Trophoblast cell (in vitro differentiated cells and primary cell): ENCODE data around the gene GRM8.
"Not testable (repeated sequence)": the region's sequence is repeated elsewhere in the genome, so short reads cannot be mapped to it uniquely, and the experiment has no call there.

Experiments
- DNase-seq, 2 donors: peaks; one replicate each; pipeline ENCODE4 v3.0.0-alpha.2; 2016
- H2AFZ ChIP-seq: 2 replicates; pipeline ENCODE4 v1.6.1; 2013; ENCODE audit warnings: low read length, moderate library complexity, mild to moderate bottlenecking; ENCODE audit not compliant: insufficient read depth, poor library complexity
- H2AK5ac ChIP-seq: 2 replicates; pipeline ENCODE4 v1.6.1; 2013; ENCODE audit warnings: mild to moderate bottlenecking, low read length
- H2BK120ac ChIP-seq: 2 replicates; pipeline ENCODE4 v1.6.1; 2013; ENCODE audit warnings: low read length, mild to moderate bottlenecking, moderate library complexity; ENCODE audit not compliant: insufficient read depth, poor library complexity
- H2BK12ac ChIP-seq: 2 replicates; pipeline ENCODE4 v1.6.1; 2013; ENCODE audit warnings: mild to moderate bottlenecking, low read length, moderate library complexity
- H2BK5ac ChIP-seq: 2 replicates; pipeline ENCODE4 v1.6.1; 2013; ENCODE audit warnings: low read length, low read depth, moderate library complexity, mild to moderate bottlenecking; ENCODE audit not compliant: poor library complexity
- H3K14ac ChIP-seq: 2 replicates; pipeline ENCODE4 v1.6.1; 2013; ENCODE audit warnings: mild to moderate bottlenecking, low read length
- H3K18ac ChIP-seq: 2 replicates; pipeline ENCODE4 v1.6.1; 2013; ENCODE audit warnings: mild to moderate bottlenecking, low read length
- H3K23ac ChIP-seq: 2 replicates; pipeline ENCODE4 v1.6.1; 2013; ENCODE audit warnings: low read length
- H3K27ac ChIP-seq: 2 replicates; pipeline ENCODE4 v1.5.1; 2013; ENCODE audit warnings: low read depth, mild to moderate bottlenecking, inconsistent platforms, low read length, moderate library complexity
- H3K27me3 ChIP-seq: 2 replicates; pipeline ENCODE4 v1.6.1; 2013; ENCODE audit warnings: inconsistent platforms, mild to moderate bottlenecking, low read length, moderate library complexity; ENCODE audit not compliant: insufficient read depth
- H3K36me3 ChIP-seq, 2 experiments: 1 replicate in 1 of 2; 2 replicates in 1 of 2; pipeline ENCODE4 v1.6.1; 2013; ENCODE audit warnings: low read length in 2 of 2, mild to moderate bottlenecking in 2 of 2, moderate library complexity in 1 of 2; ENCODE audit not compliant: insufficient read depth in 2 of 2, control insufficient read depth in 1 of 2
- H3K4ac ChIP-seq: 2 replicates; pipeline ENCODE4 v1.6.1; 2013; ENCODE audit warnings: low read depth, mild to moderate bottlenecking, low read length, moderate library complexity
- H3K4me1 ChIP-seq, 2 experiments: 1 replicate in 1 of 2; 2 replicates in 1 of 2; pipeline ENCODE4 v1.6.1; 2013; ENCODE audit warnings: low read length in 2 of 2, mild to moderate bottlenecking in 2 of 2, moderate library complexity in 1 of 2; ENCODE audit not compliant: insufficient read depth in 2 of 2, control insufficient read depth in 1 of 2
- H3K4me2 ChIP-seq: 2 replicates; pipeline ENCODE4 v1.6.1; 2013; ENCODE audit warnings: inconsistent platforms, mild to moderate bottlenecking, low read length, moderate library complexity
- H3K4me3 ChIP-seq: 2 replicates; pipeline ENCODE4 v1.5.1; 2013; ENCODE audit warnings: mild to moderate bottlenecking, low read depth, low read length, inconsistent platforms
- H3K79me1 ChIP-seq: one replicate; pipeline ENCODE4 v1.6.1; 2013; ENCODE audit warnings: low read length
- H3K79me2 ChIP-seq: 2 replicates; pipeline ENCODE4 v1.6.1; 2013; ENCODE audit warnings: low read length, mild to moderate bottlenecking; ENCODE audit not compliant: control insufficient read depth, insufficient read depth, poor library complexity
- H3K9ac ChIP-seq: 2 replicates; pipeline ENCODE4 v1.6.1; 2013; ENCODE audit warnings: mild to moderate bottlenecking, low read length
- H3K9me3 ChIP-seq: 2 replicates; pipeline ENCODE4 v1.6.1; 2013; ENCODE audit warnings: low read depth, mild to moderate bottlenecking, control low read depth, inconsistent platforms, low read length; ENCODE audit not compliant: insufficient read depth
- H4K12ac ChIP-seq: 2 replicates; pipeline ENCODE4 v1.6.1; 2013; ENCODE audit warnings: low read depth, mild to moderate bottlenecking, low read length, moderate library complexity
- H4K8ac ChIP-seq: 2 replicates; pipeline ENCODE4 v1.6.1; 2013; ENCODE audit warnings: low read depth, mild to moderate bottlenecking, low read length, moderate library complexity
- H4K91ac ChIP-seq: one replicate; pipeline ENCODE4 v1.6.1; 2013; ENCODE audit warnings: low read depth, mild to moderate bottlenecking, low read length, moderate library complexity
- WGBS: extraction: QIAGEN DNeasy Blood & Tissue Kit; methylation state at CpG from one replicate; pipeline ENCODE4 v1.1.7; 2013; ENCODE audit warnings: missing lambda C conversion rate; ENCODE audit not compliant: insufficient read length, insufficient coverage; ENCODE audit errors: extremely low coverage; 5-methylcytosine and 5-hydroxymethylcytosine counted together

GRM8 gene

DNA sequence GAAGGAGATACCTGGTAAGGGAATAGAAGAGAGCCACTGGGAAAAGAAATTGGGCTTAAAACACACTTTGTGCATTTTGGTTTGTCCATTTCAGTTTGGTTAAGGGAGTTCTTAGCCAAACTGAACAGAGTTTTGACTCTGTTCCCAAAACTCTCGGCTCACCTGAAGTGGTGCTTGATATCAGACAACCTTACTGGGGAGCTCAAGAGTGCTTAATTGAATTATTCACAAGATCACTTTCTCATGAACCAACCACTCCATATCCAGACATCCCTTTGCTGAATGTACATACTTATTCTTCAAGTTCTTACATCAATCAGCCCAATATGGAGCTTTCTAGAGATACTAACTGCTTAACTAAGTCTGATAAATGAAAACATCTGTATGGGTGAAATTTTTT lies 413.1 kb downstream of the GRM8 start:
- Histone ChIP-seq H3K27ac (no peak overlapping the region), H3K4me1 (no peaks in the 10 kb centered on the region), H3K4me2 (no peak overlapping the region), H4K8ac (no peak overlapping the region), H2AFZ (no peak overlapping the region), H3K4ac (no peak overlapping the region), H2BK12ac (no peak overlapping the region), H2BK120ac (no peak overlapping the region), H4K12ac (no peak overlapping the region), H3K27me3 (no peaks in the 10 kb centered on the region), H3K4me3 (no peak overlapping the region), H4K91ac (no peak overlapping the region), H2BK5ac (no peak overlapping the region), H2AK5ac (no peak overlapping the region), H3K23ac (no peak overlapping the region), H3K79me2 (no peaks in the 10 kb centered on the region), H3K9me3 (no peaks in the 10 kb centered on the region), H3K36me3 (no peaks in the 10 kb centered on the region), H3K18ac (no peak overlapping the region), H3K79me1 (no peaks in the 10 kb centered on the region), H3K9ac (no peak overlapping the region), H3K14ac (no peak overlapping the region)
- DNase-seq = no peak
- no CpG with 5 or more reads among the region's 1 CpG for WGBS

GRCh38 chr7:126838194-126838593 lies 414.5 kb downstream of the GRM8 start:
- H3K4me3 ChIP-seq = no peak overlapping the region
- no peak overlapping the region for H2BK12ac ChIP-seq
- no peaks in the 10 kb centered on the region for H3K27me3 ChIP-seq
- H3K9me3 ChIP-seq = no peaks in the 10 kb centered on the region
- no peak overlapping the region for H3K4me2 ChIP-seq
- H2BK5ac ChIP-seq = no peak overlapping the region
- H3K36me3 ChIP-seq = no peaks in the 10 kb centered on the region
- no peak overlapping the region for H3K23ac ChIP-seq
- no peak overlapping the region for H2BK120ac ChIP-seq
- no peak for DNase-seq
- H2AFZ ChIP-seq = no peak overlapping the region
- no peaks in the 10 kb centered on the region for H3K4me1 ChIP-seq
- no peak overlapping the region for H3K9ac ChIP-seq
- H3K14ac ChIP-seq = no peak overlapping the region
- no peak overlapping the region for H4K12ac ChIP-seq
- no peak overlapping the region for H3K27ac ChIP-seq
- H3K79me2 ChIP-seq = no peaks in the 10 kb centered on the region
- H3K18ac ChIP-seq = no peak overlapping the region
- H4K8ac ChIP-seq = no peak overlapping the region
- H3K79me1 ChIP-seq = no peaks in the 10 kb centered on the region
- H2AK5ac ChIP-seq = no peak overlapping the region
- no peak overlapping the region for H4K91ac ChIP-seq
- no peak overlapping the region for H3K4ac ChIP-seq

DNA sequence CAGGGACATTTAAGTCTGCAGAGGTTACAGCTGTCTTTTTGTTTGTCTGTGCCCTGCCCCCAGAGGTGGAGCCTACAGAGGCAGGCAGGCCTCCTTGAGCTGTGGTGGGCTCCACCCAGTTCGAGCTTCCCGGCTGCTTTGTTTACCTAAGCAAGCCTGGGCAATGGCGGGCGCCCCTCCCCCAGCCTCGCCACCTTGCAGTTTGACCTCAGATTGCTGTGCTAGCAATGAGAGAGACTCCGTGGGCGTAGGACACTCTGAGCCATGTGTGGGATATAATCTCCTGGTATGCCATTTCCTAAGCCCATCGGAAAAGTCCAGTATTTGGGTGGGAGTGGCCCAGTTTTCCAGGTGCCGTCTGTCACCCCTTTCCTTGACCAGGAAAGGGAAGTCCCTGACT lies 421.5 kb downstream of the GRM8 start:
- H3K4me3 ChIP-seq, H3K4me1 ChIP-seq, H4K91ac ChIP-seq, H3K36me3 ChIP-seq, H3K4me2 ChIP-seq, H3K27me3 ChIP-seq, H2BK5ac ChIP-seq, H2AK5ac ChIP-seq, H3K4ac ChIP-seq, H4K8ac ChIP-seq, H2BK12ac ChIP-seq, H3K14ac ChIP-seq, H3K79me1 ChIP-seq, H3K9me3 ChIP-seq, DNase-seq, H2BK120ac ChIP-seq, H2AFZ ChIP-seq, H3K79me2 ChIP-seq, H3K18ac ChIP-seq, H4K12ac ChIP-seq, H3K9ac ChIP-seq, H3K23ac ChIP-seq, H3K27ac ChIP-seq: not testable (repeated sequence)
- no CpG with 5 or more reads among the region's 9 CpGs for WGBS

GRCh38 chr7:126820925-126821324 lies 431.8 kb downstream of the GRM8 start:
- Histone ChIP-seq H3K36me3 (no peaks in the 10 kb centered on the region), H3K27me3 (no peaks in the 10 kb centered on the region), H2BK120ac (no peak overlapping the region), H3K79me2 (no peaks in the 10 kb centered on the region), H3K18ac (no peak overlapping the region), H3K23ac (no peak overlapping the region), H4K91ac (no peak overlapping the region), H2AFZ (no peak overlapping the region), H3K9ac (no peak overlapping the region), H3K27ac (no peak overlapping the region), H3K4me1 (no peaks in the 10 kb centered on the region), H3K79me1 (no peaks in the 10 kb centered on the region), H4K12ac (no peak overlapping the region), H3K9me3 (no peaks in the 10 kb centered on the region), H3K4ac (no peak overlapping the region), H4K8ac (no peak overlapping the region), H2BK5ac (no peak overlapping the region), H2AK5ac (no peak overlapping the region), H3K14ac (no peak overlapping the region), H2BK12ac (no peak overlapping the region), H3K4me3 (no peak overlapping the region), H3K4me2 (no peak overlapping the region)
- no CpG with 5 or more reads among the region's 3 CpGs for WGBS
- no peak for DNase-seq

DNA sequence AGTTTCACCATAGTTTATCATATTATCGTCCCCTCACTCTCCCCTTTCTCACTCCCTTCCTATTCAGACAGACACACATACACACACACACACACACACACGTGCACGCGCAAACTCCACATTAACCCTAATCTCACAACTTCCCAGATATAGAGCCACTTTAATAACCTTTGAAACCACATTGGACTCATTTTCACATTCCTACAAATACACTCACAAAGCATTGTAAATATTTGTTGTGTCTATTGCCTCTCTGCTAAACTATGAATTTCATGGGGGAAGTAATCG lies 433.6 kb downstream of the GRM8 start:
- Histone ChIP-seq H3K9ac (no peak overlapping the region), H3K4ac (no peak overlapping the region), H3K14ac (no peak overlapping the region), H2AFZ (no peak overlapping the region), H2BK5ac (no peak overlapping the region), H4K91ac (no peak overlapping the region), H2BK120ac (no peak overlapping the region), H3K27me3 (no peaks in the 10 kb centered on the region), H2AK5ac (no peak overlapping the region), H3K4me1 (no peaks in the 10 kb centered on the region), H4K8ac (no peak overlapping the region), H3K36me3 (no peaks in the 10 kb centered on the region), H3K18ac (no peak overlapping the region), H2BK12ac (no peak overlapping the region), H4K12ac (no peak overlapping the region), H3K27ac (no peak overlapping the region), H3K9me3 (no peaks in the 10 kb centered on the region), H3K79me2 (no peaks in the 10 kb centered on the region), H3K23ac (no peak overlapping the region), H3K4me3 (no peak overlapping the region), H3K79me1 (no peaks in the 10 kb centered on the region), H3K4me2 (no peak overlapping the region)
- 100% methylated on average over 4 of the region's 5 CpGs for WGBS
- DNase-seq = no peak
